Sigmoid colon (tissue), 4 donors: ENCODE measurements around the gene URB1.

Experiments
- EP300 ChIP-seq, 4 donors: sonication (generic); formaldehyde crosslinking; IDR thresholded peaks; one replicate each; pipeline ENCODE4 v1.6.1; 2017; ENCODE audit warnings: antibody characterized with exemption in 4 of 4
- POLR2A ChIP-seq, 2 donors: fragments of 450-650 bp; IDR thresholded peaks; one replicate each; pipeline ENCODE4 v1.6.1; 2016; ENCODE audit warnings: antibody characterized with exemption in 2 of 2, mild to moderate bottlenecking in 2 of 2, moderate library complexity in 2 of 2
- POLR2AphosphoS5 ChIP-seq, 4 donors: sonication (generic); formaldehyde crosslinking; IDR thresholded peaks; one replicate each; pipeline ENCODE4 v1.6.1; 2017; ENCODE audit warnings: antibody characterized with exemption in 4 of 4
- TF ChIP-seq, protein P1 (sequence below), 4 experiments: fragments of 450-650 bp in 3 of 4; fragments of 200-600 bp in 1 of 4; IDR thresholded peaks; one replicate each; pipeline ENCODE4 v1.5.1; 2016 to 2019; ENCODE audit warnings: antibody characterized with exemption in 4 of 4, mild to moderate bottlenecking in 3 of 4, moderate library complexity in 2 of 4

DNA sequence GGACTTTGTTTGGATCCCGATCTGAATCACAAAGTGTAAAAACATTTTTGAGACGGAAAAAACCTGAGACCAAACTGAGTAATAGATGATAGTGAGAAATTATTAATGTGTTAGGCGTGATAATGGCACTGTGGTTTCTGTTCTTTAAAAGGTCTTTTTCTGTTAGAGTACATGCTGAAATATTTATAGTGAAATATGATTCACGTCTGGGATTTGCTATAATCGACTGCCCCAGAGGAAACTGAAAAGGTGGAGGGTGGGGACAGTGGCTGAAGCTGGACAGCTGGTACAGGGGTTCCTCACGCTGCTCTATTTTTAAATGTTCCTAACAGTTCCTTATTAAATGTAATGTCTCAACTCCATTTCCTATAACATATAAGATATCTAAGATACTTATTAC lies 11.2 kb downstream of the URB1 start:
- TF ChIP-seq EP300 (IDR thresholded peaks at IDR 0.05) (no peak), POLR2AphosphoS5 (IDR thresholded peaks at IDR 0.05) (no peak), POLR2A (IDR thresholded peaks at IDR 0.05) (no peak)
- TF ChIP-seq, protein P1, sequence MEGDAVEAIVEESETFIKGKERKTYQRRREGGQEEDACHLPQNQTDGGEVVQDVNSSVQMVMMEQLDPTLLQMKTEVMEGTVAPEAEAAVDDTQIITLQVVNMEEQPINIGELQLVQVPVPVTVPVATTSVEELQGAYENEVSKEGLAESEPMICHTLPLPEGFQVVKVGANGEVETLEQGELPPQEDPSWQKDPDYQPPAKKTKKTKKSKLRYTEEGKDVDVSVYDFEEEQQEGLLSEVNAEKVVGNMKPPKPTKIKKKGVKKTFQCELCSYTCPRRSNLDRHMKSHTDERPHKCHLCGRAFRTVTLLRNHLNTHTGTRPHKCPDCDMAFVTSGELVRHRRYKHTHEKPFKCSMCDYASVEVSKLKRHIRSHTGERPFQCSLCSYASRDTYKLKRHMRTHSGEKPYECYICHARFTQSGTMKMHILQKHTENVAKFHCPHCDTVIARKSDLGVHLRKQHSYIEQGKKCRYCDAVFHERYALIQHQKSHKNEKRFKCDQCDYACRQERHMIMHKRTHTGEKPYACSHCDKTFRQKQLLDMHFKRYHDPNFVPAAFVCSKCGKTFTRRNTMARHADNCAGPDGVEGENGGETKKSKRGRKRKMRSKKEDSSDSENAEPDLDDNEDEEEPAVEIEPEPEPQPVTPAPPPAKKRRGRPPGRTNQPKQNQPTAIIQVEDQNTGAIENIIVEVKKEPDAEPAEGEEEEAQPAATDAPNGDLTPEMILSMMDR (IDR thresholded peaks at IDR 0.05): no peak
